HG03280 (cell line): ENCODE measurements around the gene ZAR1L.
A peak's percentile ranks its signal among the peaks of the same experiment; 100 is the strongest.
"Not testable (repeated sequence)": the region's sequence is repeated elsewhere in the genome, so short reads cannot be mapped to it uniquely, and the experiment has no call there.

ENCODE experiments used
- ATAC-seq: cut with Tn5 transposase; IDR thresholded peaks from one replicate; pipeline ENCODE4 v1.9.1; 2021; ENCODE audit warnings: mild to moderate bottlenecking, moderate library complexity; ENCODE audit not compliant: unreplicated experiment

Gene ZAR1L, protein sequence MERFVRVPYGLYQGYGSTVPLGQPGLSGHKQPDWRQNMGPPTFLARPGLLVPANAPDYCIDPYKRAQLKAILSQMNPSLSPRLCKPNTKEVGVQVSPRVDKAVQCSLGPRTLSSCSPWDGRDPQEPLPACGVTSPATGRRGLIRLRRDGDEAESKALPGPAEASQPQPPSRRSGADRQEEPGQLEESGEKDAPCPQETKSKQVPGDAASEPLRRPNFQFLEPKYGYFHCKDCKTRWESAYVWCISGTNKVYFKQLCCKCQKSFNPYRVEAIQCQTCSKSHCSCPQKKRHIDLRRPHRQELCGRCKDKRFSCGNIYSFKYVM

GRCh38 chr13:32315238-32316027 lies at the start of gene ZAR1L, which contains the start of gene BRCA2:
Gene ZAR1L, minus strand, starts transcription at chr13:32315363. Its CDS starts 3,438 bp downstream, at chr13:32311925.
Gene BRCA2, plus strand, starts transcription at chr13:32315508. Its CDS starts 953 bp downstream, at chr13:32316461.
- peak; percentile 95 for ATAC-seq

DNA sequence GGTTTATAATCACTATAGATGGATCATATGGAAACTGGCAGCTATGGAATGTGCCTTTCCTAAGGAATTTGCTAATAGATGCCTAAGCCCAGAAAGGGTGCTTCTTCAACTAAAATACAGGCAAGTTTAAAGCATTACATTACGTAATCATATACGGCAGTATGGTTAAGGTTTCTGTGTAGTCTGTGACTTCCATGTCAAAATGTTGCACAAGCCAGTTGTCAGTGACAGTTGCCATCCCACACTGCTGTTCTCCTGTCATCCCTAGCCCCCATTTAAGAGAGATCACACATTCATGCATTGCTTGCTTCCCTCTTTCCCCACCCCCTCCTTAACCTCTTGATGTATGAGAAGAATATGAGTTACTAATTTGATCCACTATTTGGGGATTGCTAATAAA lies 47.4 kb upstream of the ZAR1L start:
- no peak for ATAC-seq

DNA sequence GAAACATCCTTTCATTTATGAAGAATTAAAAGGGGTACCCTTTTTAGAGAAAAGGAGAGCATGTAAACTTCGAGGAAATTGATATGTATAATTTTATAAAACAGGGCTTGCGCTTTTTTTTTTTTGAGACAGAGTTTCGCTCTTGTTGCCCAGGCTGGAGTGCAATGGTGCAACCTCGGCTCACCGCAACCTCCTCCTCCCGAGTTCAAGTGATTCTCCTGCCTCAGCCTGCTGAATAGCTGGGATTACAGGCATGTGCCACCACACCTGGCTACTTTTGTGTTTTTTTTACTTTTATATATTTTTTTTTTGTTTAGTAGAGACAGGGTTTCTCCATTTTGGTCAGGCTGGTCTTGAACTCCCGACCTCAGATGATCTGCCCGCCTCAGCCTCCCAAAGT lies 40.8 kb upstream of the ZAR1L start:
- ATAC-seq, result not testable (repeated sequence)

DNA sequence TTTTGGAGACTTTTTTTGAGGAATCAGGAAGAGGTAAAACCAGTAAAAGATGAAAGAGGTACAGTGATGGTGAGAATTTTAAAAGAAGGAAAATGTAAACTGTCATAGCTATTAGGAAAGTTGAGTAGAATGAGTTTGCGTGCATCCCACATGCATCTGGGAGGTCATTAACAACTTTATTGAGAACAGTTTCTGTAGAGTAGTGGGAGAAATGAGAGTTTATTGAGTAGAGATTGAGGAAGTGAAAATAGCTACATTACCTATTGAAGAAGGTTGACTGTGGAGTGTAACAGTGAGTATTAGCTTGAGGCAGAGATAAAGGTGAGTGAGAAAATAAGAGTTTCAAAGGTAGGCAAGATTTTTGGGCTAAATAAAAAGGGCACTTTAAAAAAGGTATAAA lies 38.9 kb upstream of the ZAR1L start:
- ATAC-seq, result no peak

DNA sequence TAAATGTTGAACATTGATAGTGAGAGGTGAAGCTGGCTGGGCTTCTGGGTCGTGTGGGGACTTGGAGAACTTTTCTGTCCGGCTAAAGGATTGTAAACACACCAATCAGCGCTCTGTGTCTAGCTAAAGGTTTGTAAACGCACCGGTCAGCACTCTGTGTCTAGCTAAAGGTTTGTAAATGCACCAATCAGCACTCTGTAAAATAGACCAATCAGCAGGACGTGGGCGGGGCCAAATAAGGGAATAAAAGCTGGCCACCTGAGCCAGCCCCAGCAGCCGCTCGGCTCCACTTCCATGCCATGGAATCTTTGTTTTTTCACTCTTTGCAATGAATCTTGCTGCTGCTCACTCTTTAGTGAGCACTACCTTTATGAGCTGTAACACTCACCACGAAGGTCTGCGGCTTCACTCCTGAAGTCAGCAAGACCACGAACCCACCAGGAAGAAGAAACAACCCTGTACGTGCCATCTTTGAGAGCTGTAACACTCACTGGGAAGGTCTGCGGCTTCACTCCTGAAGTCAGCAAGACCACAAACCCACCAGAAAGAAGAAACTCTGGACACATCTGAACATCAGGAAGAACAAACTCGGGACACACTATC lies 35.8 kb upstream of the ZAR1L start:
- not testable (repeated sequence) for ATAC-seq

DNA sequence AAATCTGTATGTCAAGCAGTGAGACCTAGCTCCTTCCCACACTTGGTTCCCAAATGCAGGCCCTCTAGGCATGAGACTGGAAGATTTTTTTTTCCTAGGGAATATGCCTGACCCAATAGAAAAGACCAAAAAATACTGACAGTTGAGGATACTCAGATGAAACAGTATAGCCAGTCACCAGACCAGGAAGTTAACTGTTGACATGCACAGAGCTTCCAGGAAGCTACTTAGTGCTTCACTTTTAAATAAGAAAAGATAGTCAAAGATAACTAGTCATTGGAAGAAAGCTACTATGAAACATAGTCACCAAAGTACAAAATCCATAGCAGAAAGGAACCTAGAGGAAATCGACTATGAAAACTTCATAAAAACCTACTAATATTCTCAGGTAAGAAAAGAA lies 32.5 kb upstream of the ZAR1L start:
- no peak for ATAC-seq

DNA sequence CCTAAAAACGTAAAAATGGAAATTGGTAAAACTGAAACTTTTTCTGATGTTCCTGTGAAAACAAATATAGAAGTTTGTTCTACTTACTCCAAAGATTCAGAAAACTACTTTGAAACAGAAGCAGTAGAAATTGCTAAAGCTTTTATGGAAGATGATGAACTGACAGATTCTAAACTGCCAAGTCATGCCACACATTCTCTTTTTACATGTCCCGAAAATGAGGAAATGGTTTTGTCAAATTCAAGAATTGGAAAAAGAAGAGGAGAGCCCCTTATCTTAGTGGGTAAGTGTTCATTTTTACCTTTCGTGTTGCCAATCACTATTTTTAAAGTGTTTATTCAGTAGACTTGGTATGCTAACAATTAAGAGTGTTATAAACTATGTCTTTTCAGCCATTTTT lies 25.8 kb upstream of the ZAR1L start:
- no peak for ATAC-seq

DNA sequence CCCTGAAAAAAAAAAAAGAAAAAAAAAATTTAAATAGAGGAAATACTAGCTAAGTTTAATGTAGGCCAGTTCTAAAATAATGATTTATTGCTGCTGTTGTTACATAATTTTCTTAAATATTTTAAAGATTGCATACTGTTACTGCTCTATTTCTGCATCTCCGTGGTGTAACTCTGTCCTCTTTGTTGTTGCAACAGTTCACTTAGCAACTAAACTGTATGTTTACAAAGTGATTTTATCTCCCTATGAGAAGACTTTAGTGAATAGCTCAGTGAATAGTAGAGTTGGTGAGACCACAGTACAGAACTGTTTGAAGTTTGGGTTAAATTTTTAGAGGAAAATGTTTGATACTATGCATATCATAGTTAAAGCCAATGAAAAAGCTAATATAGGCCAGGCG lies 19.5 kb upstream of the ZAR1L start:
- ATAC-seq, result no peak

- ATAC-seq, result no peak
Observed at GRCh38 chr13:32330441-32330840, 15.3 kb upstream of the ZAR1L start.

GRCh38 chr13:32323912-32324311 lies 8.7 kb upstream of the ZAR1L start:
- ATAC-seq, result no peak

GRCh38 chr13:32320528-32320927 lies 5.4 kb upstream of the ZAR1L start:
- ATAC-seq, result no peak

- no peak for ATAC-seq
Observed at GRCh38 chr13:32317716-32318465, 2.7 kb upstream of the ZAR1L start.

- no peak for ATAC-seq
Observed at GRCh38 chr13:32316501-32316900, 1.3 kb upstream of the ZAR1L start.

- ATAC-seq, result peak; percentile 45
Observed at GRCh38 chr13:32316028-32316339, 821 bp upstream of the ZAR1L start.

DNA sequence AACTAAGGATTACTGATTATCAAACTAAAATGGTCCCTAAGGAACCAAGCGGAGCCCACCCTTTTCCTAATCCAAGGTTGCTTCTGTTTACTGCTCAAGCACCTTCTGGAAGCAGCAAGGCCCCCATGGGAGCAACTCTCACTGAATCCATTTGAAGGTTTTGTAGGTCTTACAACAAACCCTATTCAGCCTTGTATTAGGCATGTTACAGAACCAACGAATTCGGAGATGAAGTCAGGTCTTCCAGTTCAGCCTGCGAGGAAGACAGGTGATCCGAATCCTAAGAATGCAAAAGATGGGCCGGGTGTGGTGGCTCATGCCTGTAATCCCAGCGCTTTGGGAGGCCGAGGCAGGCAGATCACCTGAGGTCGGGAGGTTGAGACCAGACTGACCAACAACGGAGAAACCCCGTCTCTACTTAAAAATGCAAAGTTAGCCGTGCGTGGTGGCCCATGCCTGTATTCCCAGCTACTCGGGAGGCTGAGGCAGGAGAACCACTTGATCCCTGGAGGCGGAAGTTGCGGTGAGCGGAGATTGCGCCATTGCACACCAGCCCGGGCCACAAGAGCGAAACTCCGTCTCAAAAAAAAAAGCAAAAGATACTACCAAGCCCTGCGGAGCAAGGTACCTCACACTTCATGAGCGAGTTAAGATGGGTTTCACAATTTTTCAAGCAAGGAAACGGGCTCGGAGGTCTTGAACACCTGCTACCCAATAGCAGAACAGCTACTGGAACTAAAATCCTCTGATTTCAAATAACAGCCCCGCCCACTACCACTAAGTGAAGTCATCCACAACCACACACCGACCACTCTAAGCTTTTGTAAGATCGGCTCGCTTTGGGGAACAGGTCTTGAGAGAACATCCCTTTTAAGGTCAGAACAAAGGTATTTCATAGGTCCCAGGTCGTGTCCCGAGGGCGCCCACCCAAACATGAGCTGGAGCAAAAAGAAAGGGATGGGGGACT lies 609 bp downstream of the ZAR1L start:
- ATAC-seq, result peak; percentile 23

DNA sequence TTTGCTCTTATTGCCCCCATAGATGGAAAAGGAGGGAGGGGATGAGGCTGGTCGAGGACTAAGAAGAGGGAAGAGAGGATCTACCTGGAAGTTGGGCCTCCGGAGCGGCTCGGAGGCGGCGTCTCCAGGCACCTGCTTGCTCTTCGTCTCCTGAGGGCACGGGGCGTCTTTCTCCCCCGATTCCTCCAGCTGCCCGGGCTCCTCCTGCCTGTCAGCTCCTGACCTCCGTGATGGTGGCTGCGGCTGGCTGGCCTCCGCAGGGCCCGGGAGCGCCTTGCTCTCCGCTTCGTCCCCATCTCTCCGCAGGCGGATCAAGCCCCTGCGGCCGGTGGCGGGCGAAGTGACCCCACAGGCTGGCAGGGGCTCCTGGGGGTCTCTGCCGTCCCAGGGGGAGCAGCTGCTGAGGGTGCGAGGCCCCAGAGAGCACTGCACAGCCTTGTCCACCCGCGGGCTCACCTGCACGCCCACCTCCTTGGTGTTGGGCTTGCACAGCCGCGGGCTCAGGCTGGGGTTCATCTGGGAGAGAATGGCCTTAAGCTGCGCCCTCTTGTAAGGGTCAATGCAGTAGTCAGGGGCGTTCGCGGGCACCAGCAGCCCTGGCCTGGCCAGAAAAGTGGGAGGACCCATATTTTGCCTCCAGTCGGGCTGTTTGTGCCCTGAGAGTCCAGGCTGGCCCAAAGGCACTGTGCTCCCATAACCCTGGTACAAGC lies 3.8 kb downstream of the ZAR1L start:
- no peak for ATAC-seq

- peak; percentile 62 for ATAC-seq
Observed at GRCh38 chr13:32310134-32310706, 4.9 kb downstream of the ZAR1L start.

- ATAC-seq, result peak; percentile 23
Observed at GRCh38 chr13:32309312-32310133, 5.6 kb downstream of the ZAR1L start.
